OCI-LY1 (cell line): ENCODE data around the gene SYT1.

ENCODE experiments used
- H2AFZ ChIP-seq: fragments of 200-600 bp; sonication (generic), shearing (Covaris generic); 2 replicates; pipeline ENCODE4 v1.6.0; 2014; ENCODE audit warnings: antibody characterized with exemption, mild to moderate bottlenecking, low read length
- H3F3A ChIP-seq: fragments of 200-600 bp; sonication (generic), shearing (Covaris generic); 2 replicates; pipeline ENCODE4 v1.6.0; 2014; ENCODE audit warnings: mild to moderate bottlenecking, antibody characterized with exemption, low read length, moderate library complexity; ENCODE audit not compliant: insufficient read depth
- H3K27ac ChIP-seq: fragments of 200-600 bp; sonication (generic); 2 replicates; pipeline ENCODE4 v1.5.1; 2014; ENCODE audit warnings: low read length, mixed run types, mild to moderate bottlenecking, low read depth; ENCODE audit not compliant: poor library complexity, severe bottlenecking
- H3K27me3 ChIP-seq: fragments of 200-600 bp; sonication (generic); 2 replicates; pipeline ENCODE4 v1.6.0; 2014; ENCODE audit warnings: antibody characterized with exemption, mild to moderate bottlenecking, low read length, moderate library complexity; ENCODE audit not compliant: insufficient read depth
- H3K36me3 ChIP-seq: fragments of 200-600 bp; sonication (generic); 2 replicates; pipeline ENCODE4 v1.6.1; 2014; ENCODE audit warnings: mild to moderate bottlenecking, antibody characterized with exemption, low read length, moderate library complexity, mixed read lengths; ENCODE audit not compliant: insufficient read depth
- H3K4me1 ChIP-seq: fragments of 200-600 bp; sonication (generic); 2 replicates; pipeline ENCODE4 v1.5.1; 2014; ENCODE audit warnings: mild to moderate bottlenecking, low read length, moderate library complexity; ENCODE audit not compliant: insufficient read depth, severe bottlenecking
- H3K4me2 ChIP-seq: fragments of 200-600 bp; sonication (generic), shearing (Covaris generic); 2 replicates; pipeline ENCODE4 v1.6.1; 2014; ENCODE audit warnings: low read length
- H3K4me3 ChIP-seq: fragments of 200-600 bp; sonication (generic); 2 replicates; pipeline ENCODE4 v1.5.1; 2014; ENCODE audit warnings: low read length, low read depth, mild to moderate bottlenecking, mixed read lengths; ENCODE audit not compliant: poor library complexity, severe bottlenecking
- H3K79me2 ChIP-seq: fragments of 200-600 bp; shearing (Covaris generic); 2 replicates; pipeline ENCODE4 v1.6.1; 2016; ENCODE audit warnings: mixed run types, low read length, mixed read lengths; ENCODE audit not compliant: insufficient read depth
- H3K9ac ChIP-seq: fragments of 200-600 bp; sonication (generic), shearing (Covaris generic); 2 replicates; pipeline ENCODE4 v1.6.1; 2014; ENCODE audit warnings: mild to moderate bottlenecking, low read length, mixed read lengths
- H3K9me2 ChIP-seq: fragments of 200-600 bp; sonication (generic), shearing (Covaris generic); 2 replicates; pipeline ENCODE4 v1.6.1; 2014; ENCODE audit warnings: low read depth, mild to moderate bottlenecking, low read length, mixed read lengths
- H3K9me3 ChIP-seq: fragments of 200-600 bp; shearing (Covaris generic); 2 replicates; pipeline ENCODE4 v1.6.1; 2014; ENCODE audit warnings: low read length, mixed read lengths
- H4K20me1 ChIP-seq: fragments of 200-600 bp; sonication (generic), shearing (Covaris generic); 2 replicates; pipeline ENCODE4 v1.6.0; 2016; ENCODE audit warnings: mild to moderate bottlenecking, low read length; ENCODE audit not compliant: insufficient read depth
- EZH2 ChIP-seq: fragments of 200-600 bp; sonication (generic), shearing (Covaris generic); IDR thresholded peaks from 2 replicates; pipeline ENCODE4 v1.8.0; 2017; ENCODE audit warnings: borderline replicate concordance, mixed run types, mild to moderate bottlenecking, antibody characterized with exemption, low read length, moderate library complexity, mixed read lengths
- TF ChIP-seq, protein P1 (sequence below): fragments of 200-600 bp; sonication (generic), shearing (Covaris generic); IDR thresholded peaks from 2 replicates; pipeline ENCODE4 v1.5.1; 2017; ENCODE audit warnings: mild to moderate bottlenecking, antibody characterized with exemption, low read length, moderate library complexity, mixed read lengths

The SYT1 gene

GRCh38 chr12:79329933-79330332, 465.4 kb downstream of the SYT1 start:
- no peaks in the 10 kb centered on the region for H3K36me3 ChIP-seq

GRCh38 chr12:79331870-79332269, 467.3 kb downstream of the SYT1 start:
- no peak for TF ChIP-seq EZH2
- TF ChIP-seq, protein P1, sequence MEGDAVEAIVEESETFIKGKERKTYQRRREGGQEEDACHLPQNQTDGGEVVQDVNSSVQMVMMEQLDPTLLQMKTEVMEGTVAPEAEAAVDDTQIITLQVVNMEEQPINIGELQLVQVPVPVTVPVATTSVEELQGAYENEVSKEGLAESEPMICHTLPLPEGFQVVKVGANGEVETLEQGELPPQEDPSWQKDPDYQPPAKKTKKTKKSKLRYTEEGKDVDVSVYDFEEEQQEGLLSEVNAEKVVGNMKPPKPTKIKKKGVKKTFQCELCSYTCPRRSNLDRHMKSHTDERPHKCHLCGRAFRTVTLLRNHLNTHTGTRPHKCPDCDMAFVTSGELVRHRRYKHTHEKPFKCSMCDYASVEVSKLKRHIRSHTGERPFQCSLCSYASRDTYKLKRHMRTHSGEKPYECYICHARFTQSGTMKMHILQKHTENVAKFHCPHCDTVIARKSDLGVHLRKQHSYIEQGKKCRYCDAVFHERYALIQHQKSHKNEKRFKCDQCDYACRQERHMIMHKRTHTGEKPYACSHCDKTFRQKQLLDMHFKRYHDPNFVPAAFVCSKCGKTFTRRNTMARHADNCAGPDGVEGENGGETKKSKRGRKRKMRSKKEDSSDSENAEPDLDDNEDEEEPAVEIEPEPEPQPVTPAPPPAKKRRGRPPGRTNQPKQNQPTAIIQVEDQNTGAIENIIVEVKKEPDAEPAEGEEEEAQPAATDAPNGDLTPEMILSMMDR, result no peak
- H2AFZ ChIP-seq, result no peak overlapping the region
- H3K9me2 ChIP-seq, result no peaks in the 10 kb centered on the region
- no peak overlapping the region for H3K9ac ChIP-seq
- no peaks in the 10 kb centered on the region for H4K20me1 ChIP-seq
- no peaks in the 10 kb centered on the region for H3K79me2 ChIP-seq
- no peaks in the 10 kb centered on the region for H3K4me1 ChIP-seq
- H3F3A ChIP-seq, result no peaks in the 10 kb centered on the region
- H3K27ac ChIP-seq, result no peak overlapping the region
- H3K9me3 ChIP-seq, result no peaks in the 10 kb centered on the region
- H3K27me3 ChIP-seq, result no peaks in the 10 kb centered on the region
- no peak overlapping the region for H3K4me2 ChIP-seq
- no peaks in the 10 kb centered on the region for H3K36me3 ChIP-seq
- H3K4me3 ChIP-seq, result no peak overlapping the region

More at GRCh38 chr12:79329933-79330332, 465.4 kb downstream of the SYT1 start:
- H3K79me2 ChIP-seq, result no peaks in the 10 kb centered on the region
- H3K4me2 ChIP-seq, result no peak overlapping the region
- no peak overlapping the region for H3K9ac ChIP-seq
- H3K9me3 ChIP-seq, result no peaks in the 10 kb centered on the region
- H3K4me1 ChIP-seq, result no peaks in the 10 kb centered on the region
- H2AFZ ChIP-seq, result no peak overlapping the region
- no peaks in the 10 kb centered on the region for H3K27me3 ChIP-seq
- H4K20me1 ChIP-seq, result no peaks in the 10 kb centered on the region
- H3K27ac ChIP-seq, result no peak overlapping the region
- TF ChIP-seq EZH2, result no peak
- TF ChIP-seq, protein P1, result no peak
- H3K4me3 ChIP-seq, result no peak overlapping the region
- no peaks in the 10 kb centered on the region for H3K9me2 ChIP-seq
- H3F3A ChIP-seq, result no peaks in the 10 kb centered on the region

GRCh38 chr12:79333144-79333543, 468.6 kb downstream of the SYT1 start:
- H3K9me2 ChIP-seq, result no peaks in the 10 kb centered on the region
- H3K27ac ChIP-seq, result no peak overlapping the region
- no peaks in the 10 kb centered on the region for H3K79me2 ChIP-seq
- H3K27me3 ChIP-seq, result no peaks in the 10 kb centered on the region
- no peaks in the 10 kb centered on the region for H4K20me1 ChIP-seq
- no peak overlapping the region for H3K9ac ChIP-seq
- no peak overlapping the region for H2AFZ ChIP-seq
- H3F3A ChIP-seq, result no peaks in the 10 kb centered on the region
- H3K9me3 ChIP-seq, result no peaks in the 10 kb centered on the region
- TF ChIP-seq, protein P1, result no peak
- TF ChIP-seq EZH2, result no peak
- no peaks in the 10 kb centered on the region for H3K36me3 ChIP-seq
- no peak overlapping the region for H3K4me3 ChIP-seq
- H3K4me2 ChIP-seq, result no peak overlapping the region
- H3K4me1 ChIP-seq, result no peaks in the 10 kb centered on the region
